Astrocyte of the cerebellum (primary cell): Measurements from ENCODE around the gene AAK1.
A peak's percentile ranks its signal among the peaks of the same experiment; 100 is the strongest.
"Not testable (repeated sequence)": the region's sequence is repeated elsewhere in the genome, so short reads cannot be mapped to it uniquely, and the experiment has no call there.

Experiments used
- DNase-seq: peaks from one replicate; pipeline ENCODE4 v3.0.0-alpha.2; 2011; ENCODE audit warnings: low read depth
- H3K4me3 ChIP-seq: 2 replicates; pipeline ENCODE4 v1.5.1; 2011; ENCODE audit warnings: mild to moderate bottlenecking, low read depth, low read length, moderate library complexity
- in situ Hi-C: cut with HindIII; loops from 2 replicates; pipeline ENCODE4 v1.10.0; 2017; ENCODE audit warnings: low sequenced_read_pairs
- TF ChIP-seq, protein P1 (sequence below): IDR thresholded peaks from 2 replicates; pipeline ENCODE4 v1.5.1; 2012; ENCODE audit warnings: low read length, low read depth, moderate library complexity, mild to moderate bottlenecking; ENCODE audit errors: missing control alignments

The AAK1 gene

DNA sequence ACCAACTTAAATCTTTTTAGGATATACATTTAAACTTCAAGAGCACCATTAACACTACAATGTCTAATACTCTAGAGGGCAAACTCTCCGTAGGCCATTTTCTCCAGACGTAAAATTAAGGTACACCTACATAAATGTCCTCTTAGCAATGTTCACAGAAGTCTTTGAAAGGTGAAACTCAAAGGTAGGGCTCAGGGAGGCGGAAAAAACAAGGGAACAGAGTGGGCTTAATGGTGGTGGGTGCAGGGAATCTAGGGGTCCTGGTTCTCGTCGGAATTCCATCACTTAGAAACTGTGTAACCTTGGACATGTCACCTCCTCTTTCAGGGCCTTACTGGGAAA is 207.0 kb downstream of the AAK1 start:
- no peak for DNase-seq
- in situ Hi-C loops, result no loop called here
- TF ChIP-seq, protein P1, sequence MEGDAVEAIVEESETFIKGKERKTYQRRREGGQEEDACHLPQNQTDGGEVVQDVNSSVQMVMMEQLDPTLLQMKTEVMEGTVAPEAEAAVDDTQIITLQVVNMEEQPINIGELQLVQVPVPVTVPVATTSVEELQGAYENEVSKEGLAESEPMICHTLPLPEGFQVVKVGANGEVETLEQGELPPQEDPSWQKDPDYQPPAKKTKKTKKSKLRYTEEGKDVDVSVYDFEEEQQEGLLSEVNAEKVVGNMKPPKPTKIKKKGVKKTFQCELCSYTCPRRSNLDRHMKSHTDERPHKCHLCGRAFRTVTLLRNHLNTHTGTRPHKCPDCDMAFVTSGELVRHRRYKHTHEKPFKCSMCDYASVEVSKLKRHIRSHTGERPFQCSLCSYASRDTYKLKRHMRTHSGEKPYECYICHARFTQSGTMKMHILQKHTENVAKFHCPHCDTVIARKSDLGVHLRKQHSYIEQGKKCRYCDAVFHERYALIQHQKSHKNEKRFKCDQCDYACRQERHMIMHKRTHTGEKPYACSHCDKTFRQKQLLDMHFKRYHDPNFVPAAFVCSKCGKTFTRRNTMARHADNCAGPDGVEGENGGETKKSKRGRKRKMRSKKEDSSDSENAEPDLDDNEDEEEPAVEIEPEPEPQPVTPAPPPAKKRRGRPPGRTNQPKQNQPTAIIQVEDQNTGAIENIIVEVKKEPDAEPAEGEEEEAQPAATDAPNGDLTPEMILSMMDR, result no peak
- H3K4me3 ChIP-seq, result peak overlapping the region; percentile 69

DNA sequence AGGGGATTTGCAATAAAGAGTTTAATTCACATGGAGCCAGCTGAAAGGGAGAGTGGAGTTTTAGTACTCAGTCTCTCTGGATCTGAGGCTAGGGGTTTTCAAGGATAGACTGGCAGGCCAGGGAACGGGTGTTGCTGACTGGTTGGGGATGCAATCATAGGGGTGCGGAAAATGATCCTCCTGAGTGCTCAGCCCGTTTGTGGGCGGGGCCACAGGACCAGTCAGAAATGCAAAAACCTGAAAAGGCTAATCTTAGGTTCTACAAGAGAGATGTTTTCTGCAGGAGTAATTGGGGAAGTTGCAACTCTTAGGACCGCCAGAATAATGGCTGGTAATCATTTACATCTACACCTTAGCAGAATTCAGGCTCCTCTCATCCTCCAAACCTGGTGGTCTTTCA is 208.8 kb downstream of the AAK1 start:
- H3K4me3 ChIP-seq, result no peak overlapping the region
- in situ Hi-C loops, result no loop called here
- TF ChIP-seq, protein P1, result no peak
- no peak for DNase-seq

GRCh38 chr2:69429491-69430183 is 213.9 kb downstream of the AAK1 start:
- TF ChIP-seq, protein P1, result no peak
- DNase-seq, result no peak
- no peak overlapping the region for H3K4me3 ChIP-seq
- in situ Hi-C loops, result no loop called here

GRCh38 chr2:69428981-69429380 is 214.6 kb downstream of the AAK1 start:
- TF ChIP-seq, protein P1, result no peak
- no peak overlapping the region for H3K4me3 ChIP-seq
- in situ Hi-C loops, result no loop called here
- DNase-seq, result no peak

DNA sequence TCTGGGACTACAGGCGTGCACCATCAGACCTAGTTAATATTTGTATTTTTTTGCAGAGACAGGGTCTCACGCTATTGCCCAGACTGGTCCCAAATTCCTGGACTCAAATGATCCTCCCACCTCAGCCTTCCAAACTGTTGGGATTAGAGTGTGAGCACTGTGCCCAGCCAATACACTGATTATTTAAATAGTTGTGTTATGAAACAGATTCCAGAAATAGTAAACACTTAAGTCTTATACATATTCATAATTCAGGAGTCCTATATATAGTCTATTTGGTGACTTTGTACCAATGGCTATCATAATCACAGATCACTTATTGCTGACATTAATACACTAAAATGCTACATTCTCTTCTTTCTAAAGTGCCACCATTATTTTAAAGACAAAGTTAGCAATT is 219.1 kb downstream of the AAK1 start:
- in situ Hi-C loops, result no loop called here
- DNase-seq, result no peak

DNA sequence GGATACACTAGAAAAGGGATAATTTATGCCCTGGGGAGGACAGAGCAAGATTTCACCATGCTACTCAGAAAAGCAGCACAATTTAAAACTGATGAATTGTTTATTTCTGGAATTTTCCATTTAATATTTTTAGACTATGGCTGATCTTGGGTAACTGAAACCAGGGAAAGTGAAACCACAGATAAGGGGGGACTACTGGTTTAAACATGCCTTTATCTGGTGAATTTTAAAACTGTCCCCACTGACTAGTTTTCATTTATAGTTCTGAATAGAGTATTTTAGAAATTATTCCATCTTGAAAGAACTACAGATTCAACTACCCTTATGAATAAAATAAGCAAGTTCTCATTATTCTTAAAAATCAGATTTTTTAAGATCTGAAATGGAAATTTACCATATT is 221.3 kb downstream of the AAK1 start:
- H3K4me3 ChIP-seq, result no peak overlapping the region
- DNase-seq, result no peak
- in situ Hi-C loops, result no loop called here
- TF ChIP-seq, protein P1, result no peak

More for the DNA sequence above, 219.1 kb downstream of the AAK1 start:
- TF ChIP-seq, protein P1, result no peak
- H3K4me3 ChIP-seq, result no peak overlapping the region

DNA sequence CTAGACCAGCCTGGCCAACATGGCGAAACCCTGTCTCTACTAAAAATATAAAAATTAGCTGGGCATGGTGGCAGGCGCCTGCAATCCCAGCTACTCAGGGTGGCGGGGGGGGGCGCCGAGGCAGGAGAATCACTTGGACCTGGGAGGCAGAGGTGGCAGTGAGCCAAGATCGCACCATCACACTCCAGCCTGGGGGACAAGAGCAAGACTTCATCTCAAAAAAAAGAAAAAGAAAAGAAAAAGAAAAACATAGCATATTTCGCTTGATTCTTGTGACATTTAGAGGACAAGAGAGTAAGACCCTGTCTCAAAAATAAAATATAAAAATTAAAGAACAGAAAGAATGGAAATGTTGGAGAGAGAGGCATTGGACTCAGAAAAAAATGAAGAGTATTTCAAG is 224.4 kb downstream of the AAK1 start:
- in situ Hi-C loops, DNase-seq, H3K4me3 ChIP-seq: not testable (repeated sequence)
